HL-60 (cell line): ENCODE measurements around the gene P2RY6.

Experiments
- DNase-seq, 2 experiments: peaks; one replicate each; pipeline ENCODE4 v3.0.0-alpha.2; 2010 to 2020; ENCODE audit warnings: low read depth in 1 of 2, low spot score in 1 of 2
- H3K27ac ChIP-seq: fragments of 250-450 bp; sonication (Bioruptor Pico); replicated peaks from 2 replicates; pipeline ENCODE4 v1.5.1; 2020; ENCODE audit warnings: mild to moderate bottlenecking, moderate library complexity
- H3K27me3 ChIP-seq: fragments of 250-450 bp; sonication (Bioruptor Pico); 2 replicates; pipeline ENCODE4 v1.5.1; 2021; ENCODE audit warnings: mild to moderate bottlenecking, moderate library complexity; ENCODE audit not compliant: insufficient read depth, poor library complexity, severe bottlenecking
- H3K4me3 ChIP-seq: replicated peaks from 2 replicates; pipeline ENCODE4 v1.5.1; 2011; ENCODE audit warnings: mild to moderate bottlenecking, control low read depth, low read length; ENCODE audit not compliant: insufficient read depth
- CTCF ChIP-seq: IDR thresholded peaks from one replicate; pipeline ENCODE4 v1.5.1; 2011; ENCODE audit warnings: low read length, control low read depth, inconsistent platforms; ENCODE audit not compliant: insufficient read depth
- GABPA ChIP-seq: IDR thresholded peaks from 2 replicates; pipeline ENCODE4 v1.6.1; 2012; ENCODE audit warnings: low read depth
- POLR2AphosphoS5 ChIP-seq: IDR thresholded peaks from 2 replicates; pipeline ENCODE4 v1.6.1; 2012; ENCODE audit warnings: low read depth
- REST ChIP-seq: IDR thresholded peaks from 2 replicates; pipeline ENCODE4 v1.6.1; 2012; ENCODE audit warnings: low read depth; ENCODE audit not compliant: insufficient replicate concordance
- SPI1 ChIP-seq: IDR thresholded peaks from 2 replicates; pipeline ENCODE4 v1.6.1; 2012; ENCODE audit warnings: low read depth, mild to moderate bottlenecking, borderline replicate concordance

P2RY6 gene

GRCh38 chr11:73324116-73324515 lies 52.0 kb downstream of the P2RY6 start:
- Histone ChIP-seq H3K27me3 (no peaks in the 10 kb centered on the region), H3K27ac (no peak overlapping the region), H3K4me3 (no peak overlapping the region)
- no peak for DNase-seq
- TF ChIP-seq SPI1 (no peak), GABPA (no peak), POLR2AphosphoS5 (no peak), CTCF (no peak), REST (no peak)

GRCh38 chr11:73324665-73325035 lies 52.5 kb downstream of the P2RY6 start:
- no peak overlapping the region for H3K4me3 ChIP-seq
- no peaks in the 10 kb centered on the region for H3K27me3 ChIP-seq
- DNase-seq: no peak
- no peak overlapping the region for H3K27ac ChIP-seq
- TF ChIP-seq REST (no peak), CTCF (no peak), GABPA (no peak), POLR2AphosphoS5 (no peak), SPI1 (no peak)

GRCh38 chr11:73325036-73325981 lies 53.2 kb downstream of the P2RY6 start:
- Histone ChIP-seq H3K27me3 (no peaks in the 10 kb centered on the region), H3K4me3 (no peak overlapping the region), H3K27ac (no peak overlapping the region)
- no peak for TF ChIP-seq GABPA
- TF ChIP-seq REST: no peak
- no peak for TF ChIP-seq SPI1
- no peak for TF ChIP-seq CTCF
- no peak for TF ChIP-seq POLR2AphosphoS5
- DNase-seq: no peak
